Hepatic stellate cell (primary cell): ENCODE data around the gene CFAP92.
"Not testable (repeated sequence)": the region's sequence is repeated elsewhere in the genome, so short reads cannot be mapped to it uniquely, and the experiment has no call there.

ENCODE experiments used
- DNase-seq: peaks from one replicate; pipeline ENCODE4 v3.0.0; 2011; ENCODE audit warnings: low spot score

The CFAP92 gene

DNA sequence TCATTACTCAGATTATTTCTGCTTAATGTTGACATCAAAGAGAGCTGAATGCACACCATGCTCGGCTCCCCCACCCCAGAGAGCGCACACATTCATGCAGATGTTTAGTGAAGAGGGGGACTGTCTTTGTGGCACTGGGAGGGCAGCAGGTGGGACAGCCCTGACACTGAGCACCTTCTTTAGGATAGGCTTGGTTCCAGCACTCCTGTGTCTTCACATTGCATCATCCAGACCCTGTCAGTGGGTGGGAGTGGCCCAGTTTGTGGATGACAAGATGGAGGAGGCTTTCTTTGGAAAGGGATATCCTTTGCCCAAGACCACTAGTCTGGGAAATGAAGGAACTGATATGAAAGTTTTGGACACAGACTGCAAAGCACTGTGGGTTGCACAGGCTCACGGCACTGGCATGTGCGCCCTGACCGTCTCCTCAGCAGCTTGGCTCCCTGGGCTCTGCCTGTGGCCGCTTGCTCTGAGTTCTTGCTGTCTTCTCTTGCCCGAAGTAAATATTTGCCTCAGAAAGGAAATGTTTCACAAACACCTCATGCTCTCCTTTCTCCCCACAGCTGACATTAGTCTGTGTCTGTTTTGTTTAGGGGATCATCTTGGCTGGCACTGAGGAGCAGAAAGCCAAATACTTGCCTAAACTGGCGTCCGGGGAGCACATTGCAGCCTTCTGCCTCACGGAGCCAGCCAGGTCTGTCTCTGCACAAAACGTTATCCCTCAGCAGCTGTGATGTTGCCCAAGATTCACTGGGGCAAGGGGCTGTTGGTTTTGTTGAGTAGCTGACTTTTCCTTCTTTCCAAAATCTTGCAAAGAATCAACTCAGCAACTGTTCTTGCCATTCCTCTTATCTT, 97.8 kb downstream of the CFAP92 start:
- DNase-seq: no peak

GRCh38 chr3:128889139-128889894, 104.6 kb downstream of the CFAP92 start:
- no peak for DNase-seq

GRCh38 chr3:128884992-128885391, 108.9 kb downstream of the CFAP92 start:
- no peak for DNase-seq

DNA sequence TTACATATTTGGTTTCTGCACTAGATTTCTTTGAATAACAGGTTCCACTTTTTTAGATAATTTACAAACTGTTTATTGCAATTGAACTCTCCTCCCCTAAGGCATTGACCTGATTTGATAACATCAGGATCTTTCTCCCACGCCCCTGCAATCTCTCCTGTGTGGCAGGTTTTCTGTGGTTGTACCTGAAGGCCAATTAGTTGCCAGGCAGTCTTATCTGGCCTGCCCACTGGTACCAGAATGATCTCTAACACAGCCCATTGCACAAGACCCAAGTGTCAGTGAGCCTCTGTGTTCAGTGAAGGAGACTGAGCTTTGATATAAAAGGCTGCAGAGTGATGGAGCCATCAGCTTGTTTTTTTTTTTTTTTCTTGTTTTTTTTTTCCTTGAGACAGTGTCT, 111.2 kb downstream of the CFAP92 start:
- no peak for DNase-seq

- no peak for DNase-seq
Measured at GRCh38 chr3:128881576-128881975, 112.3 kb downstream of the CFAP92 start.

GRCh38 chr3:128880455-128880854, 113.4 kb downstream of the CFAP92 start:
- DNase-seq: not testable (repeated sequence)

GRCh38 chr3:128879991-128880390, 113.9 kb downstream of the CFAP92 start:
- no peak for DNase-seq

DNA sequence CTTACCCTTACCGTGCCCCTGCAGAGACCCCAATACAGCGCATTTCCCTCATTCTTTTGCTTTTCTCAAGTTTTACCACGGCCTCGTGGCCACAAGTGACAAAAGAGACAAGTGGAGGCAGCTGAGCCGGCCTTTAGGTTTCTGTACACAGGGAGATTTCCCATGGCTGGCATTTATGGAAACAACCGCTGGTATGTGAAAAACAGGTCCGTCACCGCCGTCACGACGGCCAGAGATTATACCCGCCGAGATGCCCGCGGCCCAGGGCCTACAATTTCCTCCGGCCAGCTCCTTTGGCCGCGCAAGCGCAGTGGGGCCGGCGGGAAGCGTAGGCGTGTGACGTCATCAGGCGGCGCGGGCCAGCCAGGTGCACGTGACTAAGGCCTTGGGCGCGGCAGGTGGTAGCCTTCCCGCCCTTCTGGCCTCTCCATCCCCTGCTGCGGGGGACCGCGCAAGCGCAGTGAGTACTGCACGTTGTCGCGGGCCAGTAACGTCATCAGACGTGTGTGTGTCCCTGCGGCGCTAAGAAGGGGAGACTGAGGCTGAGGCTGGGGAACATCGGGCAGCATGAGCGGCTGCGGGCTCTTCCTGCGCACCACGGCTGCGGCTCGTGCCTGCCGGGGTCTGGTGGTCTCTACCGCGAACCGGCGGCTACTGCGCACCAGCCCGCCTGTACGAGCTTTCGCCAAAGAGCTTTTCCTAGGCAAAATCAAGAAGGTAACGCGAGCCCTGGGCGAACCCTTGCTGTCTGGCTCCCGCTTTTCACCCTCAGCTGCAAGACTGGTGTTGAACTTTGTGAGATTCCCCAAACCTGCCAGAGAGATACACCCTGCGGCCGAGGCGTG, 114.5 kb downstream of the CFAP92 start, which contains the start of gene ACAD9:
Gene ACAD9, plus strand, starts transcription at position 496 of the 845 bp plus-strand sequence. Its CDS starts 72 bp downstream, at position 568.
- peak; percentile 100 for DNase-seq

DNA sequence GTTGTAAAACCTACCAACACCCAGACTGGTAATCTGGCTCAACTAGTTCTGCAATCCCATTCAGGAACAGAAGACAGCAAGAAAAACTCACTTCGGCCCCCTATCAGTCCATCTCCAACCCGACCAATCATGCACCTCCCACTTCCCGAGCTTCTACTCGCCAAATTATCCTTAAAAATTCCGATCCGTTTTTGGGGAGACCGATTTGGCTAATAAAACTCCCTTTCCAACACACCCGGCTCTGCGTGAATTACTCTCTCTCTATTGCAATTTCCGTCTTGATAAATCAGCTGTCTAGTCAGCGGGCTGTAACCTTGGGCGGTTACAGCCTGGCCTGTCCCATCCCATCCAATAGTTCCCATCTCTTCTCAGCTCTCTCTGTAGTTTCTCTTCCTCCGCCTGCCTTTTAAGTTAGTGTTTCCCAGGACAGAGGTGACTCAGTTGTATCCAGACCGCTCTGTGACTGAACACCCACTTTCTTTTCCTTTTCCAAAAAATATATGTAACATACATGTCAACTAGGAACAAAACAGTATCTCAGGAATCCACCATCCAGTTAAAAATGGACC, 115.2 kb downstream of the CFAP92 start:
- peak; percentile 69 for DNase-seq

- DNase-seq: no peak
Measured at GRCh38 chr3:128878011-128878457, 115.8 kb downstream of the CFAP92 start.

DNA sequence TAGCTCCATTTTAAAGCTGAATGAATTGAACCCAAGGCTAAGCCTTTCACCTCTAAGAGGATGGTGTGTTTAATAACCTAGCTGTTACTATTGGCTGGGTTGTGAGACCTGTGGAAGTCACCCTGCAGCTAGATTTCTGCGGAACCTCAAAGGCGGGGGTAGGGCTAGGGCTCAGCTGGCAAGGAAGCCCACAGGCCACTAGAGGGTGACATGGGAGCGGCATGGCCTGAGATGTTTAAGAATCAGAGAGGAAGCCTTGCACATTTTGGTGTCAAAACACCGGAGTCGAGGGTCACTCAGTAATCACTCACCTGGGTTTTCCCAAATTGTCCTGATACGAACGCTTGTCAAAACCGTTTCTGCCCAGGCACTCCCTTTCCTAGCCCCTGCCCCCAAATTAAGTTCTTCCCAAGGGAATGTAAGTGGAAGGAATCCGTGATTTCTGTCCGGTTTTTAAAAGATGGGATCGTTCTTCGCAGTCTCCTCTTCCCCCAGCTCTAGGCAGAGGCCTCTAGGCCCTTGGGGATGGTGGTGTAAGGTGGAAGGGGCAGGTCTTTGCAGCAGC, 118.2 kb downstream of the CFAP92 start:
- DNase-seq: peak; percentile 39

DNA sequence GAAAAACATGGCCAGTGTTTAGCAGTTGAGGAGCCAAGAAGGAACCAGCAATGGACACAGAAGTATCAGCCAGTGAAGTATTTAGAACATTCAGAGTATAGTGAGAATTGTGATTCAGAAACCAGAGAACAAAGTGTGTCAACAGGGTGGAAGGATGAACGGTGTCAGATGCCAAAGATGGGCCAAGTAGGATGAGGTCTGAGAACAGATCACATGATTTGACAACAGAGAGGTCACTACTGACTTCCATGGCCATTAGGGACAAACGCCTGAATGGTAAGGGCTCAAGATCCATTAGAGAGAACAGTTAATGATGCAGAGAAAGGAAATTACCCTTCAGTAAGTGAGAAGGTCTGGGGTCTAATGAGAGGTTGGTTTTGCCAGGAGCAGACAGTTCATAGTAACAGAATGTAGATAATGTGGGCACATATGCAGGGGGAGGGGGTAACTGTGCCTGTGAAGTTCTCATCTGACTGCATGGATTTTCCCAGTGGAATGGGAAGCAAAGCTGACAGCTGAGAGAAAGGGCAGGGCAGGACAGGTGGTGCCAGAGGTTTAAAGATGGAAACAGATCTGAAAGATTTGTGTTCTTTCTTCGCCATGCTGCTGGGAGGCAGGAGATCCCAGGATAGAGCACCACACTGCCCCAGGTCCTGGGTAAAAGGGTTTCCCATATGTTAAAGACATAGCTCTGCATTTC, 119.2 kb downstream of the CFAP92 start:
- DNase-seq: no peak

GRCh38 chr3:128873244-128874022, 120.4 kb downstream of the CFAP92 start:
- no peak for DNase-seq

- DNase-seq: no peak
Measured at GRCh38 chr3:128872744-128873143, 121.1 kb downstream of the CFAP92 start.

- DNase-seq: no peak
Measured at GRCh38 chr3:128872282-128872681, 121.6 kb downstream of the CFAP92 start.

DNA sequence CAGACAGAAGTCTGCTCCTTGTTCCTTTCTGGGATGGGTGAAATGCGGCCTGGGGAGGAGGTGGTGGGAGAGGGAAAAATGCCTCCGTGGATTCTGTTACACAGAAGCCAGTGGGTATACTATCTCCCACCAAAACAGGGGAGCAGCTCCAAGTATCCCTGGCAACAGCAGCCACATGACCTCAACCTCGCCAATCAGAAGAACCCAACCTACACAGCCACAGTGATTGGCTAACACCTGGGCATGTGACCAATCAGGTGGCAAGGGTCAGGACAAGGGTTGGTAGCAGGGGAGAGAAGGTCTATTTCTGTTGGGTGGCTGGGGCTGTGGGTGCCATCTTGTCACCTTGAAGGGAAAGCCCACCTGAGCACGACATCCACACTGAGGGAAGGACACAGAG, 123.5 kb downstream of the CFAP92 start:
- no peak for DNase-seq

DNA sequence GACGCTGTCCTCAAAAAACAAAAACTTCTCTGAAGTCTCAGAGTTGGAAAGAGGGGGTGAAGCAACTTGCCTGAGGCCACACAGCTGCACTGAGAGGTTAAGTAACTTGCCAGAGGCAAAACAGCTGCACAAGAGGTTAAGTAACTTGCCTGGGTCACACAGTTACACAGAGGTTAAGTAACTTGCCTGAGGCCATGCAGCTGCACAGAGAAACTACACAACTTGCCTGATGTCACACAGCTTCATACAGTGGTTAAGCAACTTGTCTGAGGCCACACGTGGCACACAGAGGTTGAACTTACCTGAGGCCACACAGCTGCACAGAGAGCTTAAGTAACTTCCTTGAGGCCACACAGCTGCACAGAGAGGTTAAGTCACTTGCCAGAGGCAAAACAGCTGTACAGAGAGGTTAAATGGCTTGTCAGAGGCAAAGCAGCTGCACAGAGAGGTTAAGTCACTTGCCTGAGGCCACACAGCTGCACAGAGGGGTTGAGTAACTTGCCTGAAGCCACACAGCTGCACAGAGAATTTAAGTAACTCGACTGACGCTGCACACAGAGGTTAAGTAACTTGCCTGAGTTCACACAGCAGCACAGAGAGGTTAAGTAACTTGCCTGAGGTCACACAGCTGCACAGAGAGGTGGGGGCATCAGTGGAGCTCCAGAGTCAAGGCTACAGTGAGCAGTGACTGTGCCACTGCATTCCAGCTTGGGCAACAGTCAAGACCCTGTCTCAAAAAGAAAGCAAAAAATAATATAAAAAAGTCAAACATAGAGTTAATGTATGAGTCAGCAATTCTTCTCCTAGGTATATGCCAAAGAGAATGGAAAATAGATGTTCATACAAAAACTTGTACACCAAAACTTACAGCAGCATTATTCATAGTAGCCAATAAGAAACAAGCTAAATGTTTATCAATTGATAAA, 126.4 kb downstream of the CFAP92 start:
- no peak for DNase-seq

DNA sequence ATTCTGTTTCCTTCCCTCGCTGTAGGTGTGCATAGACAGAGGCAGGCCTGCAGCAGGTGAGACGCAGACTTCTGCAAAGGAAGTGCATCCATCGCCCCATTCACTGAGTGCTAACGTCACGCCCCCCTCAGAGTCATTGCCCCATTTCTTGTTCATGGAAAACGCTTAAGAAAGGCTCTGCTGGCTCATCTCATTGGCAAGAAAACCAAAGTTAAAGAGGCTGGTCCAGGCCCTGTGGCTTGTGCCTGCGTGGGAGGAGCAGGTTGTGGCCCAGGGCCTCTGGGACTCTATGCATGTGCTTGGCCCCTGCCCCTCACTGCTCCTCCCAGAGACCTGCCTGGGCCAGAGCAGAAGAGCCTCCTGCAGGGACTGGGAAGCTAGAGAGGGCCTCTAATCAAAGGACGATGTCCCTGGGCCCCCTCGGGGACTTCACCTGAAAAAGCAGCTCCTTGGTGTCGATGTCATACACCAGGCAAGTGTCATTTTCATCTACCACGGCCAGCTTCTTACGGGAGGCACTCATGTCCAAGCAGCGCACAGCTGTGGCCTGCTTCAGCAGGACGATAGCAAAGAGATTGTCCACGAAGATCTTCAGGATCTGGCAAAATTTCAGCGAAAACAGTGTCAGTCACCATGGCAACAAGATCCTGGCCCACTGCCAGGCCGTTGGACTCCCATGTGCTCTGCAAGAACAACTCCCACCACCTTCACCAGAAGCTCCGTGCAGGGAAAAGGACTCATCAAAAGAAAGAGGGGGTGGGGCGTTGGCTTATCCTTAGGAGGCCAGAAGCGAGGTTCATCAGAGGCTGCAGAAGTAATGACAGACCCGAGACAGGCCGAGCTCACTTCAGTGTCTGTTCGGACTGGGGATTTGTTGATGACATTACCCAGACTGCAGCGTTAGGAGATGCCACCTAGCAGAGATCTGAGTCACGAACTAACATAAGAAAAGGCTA, 128.7 kb downstream of the CFAP92 start:
- DNase-seq: not testable (repeated sequence)
